Ectodermal cell (in vitro differentiated cells): ENCODE results near the gene KCNQ1.

ENCODE experiments used
- H3K27ac ChIP-seq: 2 replicates; pipeline ENCODE4 v1.7.0; 2013; ENCODE audit warnings: mild to moderate bottlenecking, low read depth, low read length; ENCODE audit not compliant: insufficient read depth, poor library complexity, severe bottlenecking
- H3K27me3 ChIP-seq: 2 replicates; pipeline ENCODE4 v1.7.0; 2013; ENCODE audit warnings: mild to moderate bottlenecking, low read length; ENCODE audit not compliant: insufficient read depth, control insufficient read depth, poor library complexity, severe bottlenecking
- H3K36me3 ChIP-seq: one replicate; pipeline ENCODE4 v1.7.0; 2013; ENCODE audit warnings: low read length; ENCODE audit not compliant: control insufficient read depth, insufficient read depth
- H3K4me1 ChIP-seq: one replicate; pipeline ENCODE4 v1.7.0; 2013; ENCODE audit warnings: low read length; ENCODE audit not compliant: control insufficient read depth, insufficient read depth
- H3K4me3 ChIP-seq: 2 replicates; pipeline ENCODE4 v1.7.0; 2013; ENCODE audit warnings: low read depth, low read length, control low read depth; ENCODE audit not compliant: insufficient read depth
- H3K9me3 ChIP-seq: 2 replicates; pipeline ENCODE4 v1.7.0; 2013; ENCODE audit warnings: mild to moderate bottlenecking, low read length, moderate library complexity; ENCODE audit not compliant: control insufficient read depth
- WGBS, 2 experiments: methylation state at CpG; one replicate each; pipeline ENCODE4 v1.1.7; 2013; ENCODE audit warnings: missing lambda C conversion rate in 2 of 2; 5-methylcytosine and 5-hydroxymethylcytosine counted together

Gene KCNQ1

GRCh38 chr11:2778630-2779498 is 334.1 kb downstream of the KCNQ1 start:
- H3K27ac ChIP-seq = no peak overlapping the region
- no peak overlapping the region for H3K4me3 ChIP-seq
- 89% methylated on average over 28 of the region's 28 CpGs for whole genome bisulfite sequencing, 2 experiments

GRCh38 chr11:2779499-2779980 is 334.7 kb downstream of the KCNQ1 start:
- WGBS, 2 experiments = 89 to 93% methylated on average over 11 of the region's 11 CpGs
- H3K27ac ChIP-seq = no peak overlapping the region

More at GRCh38 chr11:2778630-2779498, 334.1 kb downstream of the KCNQ1 start:
- no peaks in the 10 kb centered on the region for H3K36me3 ChIP-seq
- H3K9me3 ChIP-seq = no peaks in the 10 kb centered on the region
- peaks cover 7% of the 10 kb centered on the region for H3K4me1 ChIP-seq
- H3K27me3 ChIP-seq = no peaks in the 10 kb centered on the region

GRCh38 chr11:2779981-2780849 is 335.4 kb downstream of the KCNQ1 start:
- Histone ChIP-seq H3K9me3 (no peaks in the 10 kb centered on the region), H3K27ac (no peak overlapping the region), H3K27me3 (no peaks in the 10 kb centered on the region), H3K4me1 (peaks cover 7% of the 10 kb centered on the region), H3K4me3 (no peak overlapping the region), H3K36me3 (no peaks in the 10 kb centered on the region)
- whole genome bisulfite sequencing, 2 experiments = 88 to 90% methylated on average over 23 of the region's 23 CpGs

More at GRCh38 chr11:2779499-2779980, 334.7 kb downstream of the KCNQ1 start:
- H3K36me3 ChIP-seq = no peaks in the 10 kb centered on the region
- H3K9me3 ChIP-seq = no peaks in the 10 kb centered on the region
- H3K4me3 ChIP-seq = no peak overlapping the region
- H3K27me3 ChIP-seq = no peaks in the 10 kb centered on the region
- H3K4me1 ChIP-seq = peaks cover 7% of the 10 kb centered on the region

GRCh38 chr11:2780850-2781407 is 336.1 kb downstream of the KCNQ1 start:
- Histone ChIP-seq H3K27me3 (no peaks in the 10 kb centered on the region), H3K4me1 (peaks cover 7% of the 10 kb centered on the region)

GRCh38 chr11:2781408-2782274 is 336.8 kb downstream of the KCNQ1 start:
- peaks cover 4% of the 10 kb centered on the region for H3K9me3 ChIP-seq
- WGBS, 2 experiments = 87 to 90% methylated on average over 19 of the region's 19 CpGs
- H3K36me3 ChIP-seq = no peaks in the 10 kb centered on the region
- H3K27ac ChIP-seq = no peak overlapping the region
- H3K4me1 ChIP-seq = peaks cover 7% of the 10 kb centered on the region
- H3K27me3 ChIP-seq = no peaks in the 10 kb centered on the region
- no peak overlapping the region for H3K4me3 ChIP-seq

More at GRCh38 chr11:2780850-2781407, 336.1 kb downstream of the KCNQ1 start:
- H3K36me3 ChIP-seq = no peaks in the 10 kb centered on the region
- no peak overlapping the region for H3K27ac ChIP-seq
- H3K4me3 ChIP-seq = no peak overlapping the region
- WGBS, 2 experiments = 88 to 89% methylated on average over 9 of the region's 9 CpGs
- H3K9me3 ChIP-seq = peaks cover 3% of the 10 kb centered on the region

GRCh38 chr11:2782769-2783168 is 338.0 kb downstream of the KCNQ1 start:
- Histone ChIP-seq H3K9me3 (peaks cover 4% of the 10 kb centered on the region), H3K4me3 (no peak overlapping the region), H3K27ac (no peak overlapping the region), H3K4me1 (peaks cover 7% of the 10 kb centered on the region), H3K36me3 (no peaks in the 10 kb centered on the region), H3K27me3 (no peaks in the 10 kb centered on the region)
- WGBS, 2 experiments = 57 to 100% methylated on average over 1 of the region's 2 CpGs

- no peak overlapping the region for H3K27ac ChIP-seq
- H3K27me3 ChIP-seq = no peaks in the 10 kb centered on the region
- peaks cover 4% of the 10 kb centered on the region for H3K9me3 ChIP-seq
- H3K4me3 ChIP-seq = no peak overlapping the region
- no peaks in the 10 kb centered on the region for H3K36me3 ChIP-seq
- H3K4me1 ChIP-seq = peaks cover 10% of the 10 kb centered on the region
These were observed 338.8 kb downstream of the KCNQ1 start for GRCh38 chr11:2783536-2784082.

GRCh38 chr11:2787816-2788167 is 343.0 kb downstream of the KCNQ1 start:
- 88% methylated on average over 9 of the region's 10 CpGs for WGBS, 2 experiments

More at GRCh38 chr11:2787816-2788167, 343.0 kb downstream of the KCNQ1 start:
- Histone ChIP-seq H3K27me3 (peaks cover 28% of the 10 kb centered on the region), H3K4me3 (no peak overlapping the region), H3K36me3 (no peaks in the 10 kb centered on the region), H3K9me3 (peaks cover 4% of the 10 kb centered on the region), H3K27ac (no peak overlapping the region), H3K4me1 (peaks cover 12% of the 10 kb centered on the region)
